DMS 273 (cell line): ENCODE measurements around the gene INTS11.

Experiments
- DNase-seq: peaks from one replicate; lab custom pipeline; 2025; ENCODE audit not compliant: unreplicated experiment; lab: John Stamatoyannopoulos, UW

The INTS11 gene

GRCh38 chr1:1272341-1273208, 51.9 kb downstream of the INTS11 start:
- DNase-seq = no peak

- no peak for DNase-seq
Observed at GRCh38 chr1:1270813-1271212, 53.6 kb downstream of the INTS11 start.

- no peak for DNase-seq
Observed at GRCh38 chr1:1268284-1268682, 56.2 kb downstream of the INTS11 start.

- DNase-seq = no peak
Observed at GRCh38 chr1:1267488-1268283, 56.8 kb downstream of the INTS11 start.

- peak; percentile 47 for DNase-seq
Observed at GRCh38 chr1:1264868-1265272, 59.6 kb downstream of the INTS11 start.

GRCh38 chr1:1264026-1264425, 60.4 kb downstream of the INTS11 start:
- no peak for DNase-seq

- no peak for DNase-seq
Observed at GRCh38 chr1:1262758-1263157, 61.7 kb downstream of the INTS11 start.

GRCh38 chr1:1262071-1262470, 62.4 kb downstream of the INTS11 start:
- no peak for DNase-seq
